Stimulated activated CD4-positive, alpha-beta T cell treated with anti-CD3 and anti-CD28 coated beads, Interleukin-12 subunit alpha, Interleukin-12 subunit beta, amount 100 ng/mL, for 48 hours (primary cell): ENCODE data around the gene PRDM2.

ENCODE experiments used
- DNase-seq, 3 donors: peaks; one replicate each; pipeline ENCODE4 v3.0.0-alpha.2; 2020; ENCODE audit warnings: low read depth in 2 of 3, low spot score in 1 of 3

PRDM2 gene

GRCh38 chr1:13786541-13786940 lies 86.6 kb downstream of the PRDM2 start:
- DNase-seq = no peak

GRCh38 chr1:13788795-13789194 lies 88.8 kb downstream of the PRDM2 start:
- no peak for DNase-seq

- DNase-seq = no peak
These were observed 90.5 kb downstream of the PRDM2 start for GRCh38 chr1:13790290-13791030.

GRCh38 chr1:13792419-13792818 lies 92.4 kb downstream of the PRDM2 start:
- no peak for DNase-seq

DNA sequence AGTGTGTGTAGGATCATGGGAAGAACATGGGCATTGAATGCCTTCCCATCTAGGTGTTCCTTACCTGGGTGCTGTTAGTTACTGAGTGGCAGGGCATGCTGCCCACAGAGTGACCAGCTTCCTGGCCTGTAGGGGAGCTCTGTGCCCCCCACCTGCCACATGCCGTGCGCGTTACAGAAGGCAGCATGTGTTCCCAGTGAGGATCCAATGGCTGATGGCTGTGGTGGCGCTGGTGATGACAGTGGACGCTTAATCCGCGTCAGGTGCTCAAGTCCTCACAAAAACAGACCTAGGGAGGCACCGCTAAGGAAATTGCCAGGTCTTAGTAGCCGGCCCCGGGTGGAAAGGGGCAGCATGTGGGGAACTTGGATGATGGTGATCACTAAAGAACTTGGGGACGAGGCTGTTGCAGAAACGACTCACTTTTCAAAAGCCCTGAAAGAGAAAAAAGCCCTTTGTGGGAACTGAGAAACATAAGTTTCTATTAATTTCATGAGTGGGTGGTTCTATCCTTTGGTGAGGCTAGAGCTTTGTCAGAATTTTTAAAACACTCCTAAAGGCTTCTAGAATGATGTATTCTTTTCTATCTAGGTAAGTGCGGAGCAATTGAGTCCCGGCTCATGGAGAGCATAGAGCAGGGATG lies 93.2 kb downstream of the PRDM2 start:
- DNase-seq = no peak

DNA sequence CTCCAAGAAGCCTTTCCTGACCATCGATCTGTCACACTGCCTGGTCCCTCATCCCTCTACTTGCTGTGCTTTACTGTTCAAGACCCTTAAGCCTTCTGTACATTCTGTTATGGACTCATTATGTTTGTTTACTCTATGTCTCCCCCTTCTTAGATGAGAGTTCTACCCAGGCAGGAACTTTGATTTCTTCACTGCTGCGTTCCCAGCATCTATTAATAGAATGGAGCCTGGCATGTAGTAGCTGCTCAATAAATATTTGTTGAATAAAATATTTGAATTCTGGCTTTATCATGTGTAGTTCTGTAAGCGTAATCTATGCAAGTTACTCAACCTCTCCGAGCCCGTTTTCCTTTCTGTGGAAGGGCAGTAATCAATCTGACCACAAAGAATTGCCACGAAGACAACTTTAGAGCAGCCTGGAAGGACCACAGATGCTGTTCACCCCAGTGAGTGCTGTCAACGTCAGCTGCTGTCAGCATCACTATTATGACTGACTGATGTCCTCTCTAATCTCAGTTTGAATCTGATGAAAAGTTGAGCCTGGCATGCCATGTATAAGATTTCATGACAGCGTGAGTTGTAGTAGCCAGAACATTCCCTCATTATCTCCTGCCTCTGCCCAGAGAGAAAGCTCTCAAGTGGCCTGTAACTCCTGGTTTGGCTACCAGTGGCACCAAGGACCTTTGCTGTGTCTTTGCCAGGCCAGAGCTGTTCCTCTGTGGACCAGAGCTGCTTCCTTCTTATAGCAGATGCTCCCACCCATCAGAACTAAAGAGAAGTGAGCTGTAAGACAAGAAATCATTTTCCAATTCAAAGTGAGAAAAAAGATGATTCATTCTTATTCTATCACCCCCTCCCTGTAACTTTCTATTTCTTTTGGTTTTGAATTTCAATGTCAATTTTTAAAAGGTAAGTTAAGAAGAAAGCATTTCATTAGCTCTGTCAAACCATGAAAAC lies 94.5 kb downstream of the PRDM2 start:
- DNase-seq = no peak

DNA sequence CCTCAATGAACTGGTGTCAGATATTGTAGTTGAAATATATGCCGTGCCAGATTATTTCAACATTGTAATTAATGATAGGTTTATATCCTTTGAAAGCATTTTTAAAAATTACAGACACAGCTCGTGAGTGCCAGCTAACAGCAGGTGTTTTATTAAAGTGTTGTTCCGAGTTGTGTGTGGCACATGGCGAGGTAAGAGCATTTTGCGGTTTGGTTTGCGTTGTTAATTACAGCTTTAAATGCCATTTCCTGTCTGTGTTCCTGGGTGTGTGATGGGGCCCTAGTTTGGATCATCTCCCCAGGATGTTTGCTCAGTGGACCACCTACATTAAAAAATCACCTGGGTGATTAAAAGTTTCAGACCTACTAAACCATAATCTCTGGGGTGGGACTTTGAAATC lies 97.4 kb downstream of the PRDM2 start:
- no peak for DNase-seq

- no peak for DNase-seq
These were observed 98.1 kb downstream of the PRDM2 start for GRCh38 chr1:13798120-13798519.

DNA sequence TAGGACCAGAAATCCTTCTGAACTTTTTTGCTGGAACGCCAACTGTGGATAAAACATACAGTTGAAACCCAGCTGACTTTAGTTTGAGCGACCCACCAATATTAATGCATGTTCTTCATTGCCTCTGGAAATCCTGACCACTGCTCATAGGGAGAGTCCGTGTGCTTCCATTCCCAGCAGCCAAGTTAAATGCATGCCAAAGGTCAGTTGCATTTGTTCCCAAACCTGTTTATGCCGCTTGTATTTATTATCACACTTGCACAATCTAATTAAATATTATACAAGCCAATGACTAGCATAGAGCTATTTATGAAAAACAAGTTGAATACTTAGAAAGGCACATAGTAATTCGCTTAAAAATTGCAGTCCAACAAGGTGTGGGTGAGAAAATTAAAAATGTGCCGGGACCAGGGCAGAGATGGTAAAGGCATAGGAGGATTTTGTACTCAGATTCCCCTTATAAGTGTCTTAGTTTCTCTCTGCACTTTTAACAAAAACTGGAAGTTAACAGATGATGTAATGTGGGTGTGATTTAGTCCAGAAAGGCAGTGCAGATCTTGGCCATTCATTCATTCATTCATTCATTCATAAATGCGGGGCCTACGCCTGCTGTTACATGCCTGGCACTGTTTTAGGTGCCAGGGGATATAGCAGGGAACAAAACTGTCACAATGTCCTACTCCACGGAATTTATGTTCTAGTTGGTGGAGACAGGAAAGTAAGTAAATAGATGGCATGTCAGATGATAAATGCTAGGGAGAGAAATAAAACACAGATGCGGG lies 99.7 kb downstream of the PRDM2 start:
- DNase-seq = no peak

DNA sequence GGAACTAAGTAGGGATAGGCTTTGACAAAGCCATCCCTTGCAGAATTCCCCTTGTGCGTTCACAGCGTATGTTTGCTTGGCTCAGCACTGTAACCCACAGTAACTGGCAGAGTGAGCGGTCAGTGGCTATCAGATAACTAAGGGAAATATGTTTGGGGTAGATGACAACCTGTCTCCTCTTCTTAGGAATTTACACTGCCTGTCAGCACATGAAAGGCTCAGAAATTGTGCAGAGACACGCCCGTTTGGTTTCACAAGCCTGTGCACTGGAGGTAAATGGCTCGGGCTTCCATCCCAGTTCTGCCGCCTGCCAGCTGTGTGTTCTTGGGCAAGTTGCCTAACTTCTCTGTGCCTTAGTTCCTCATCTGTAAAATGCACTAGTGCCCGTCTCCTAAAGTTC lies 101.2 kb downstream of the PRDM2 start:
- no peak for DNase-seq

- no peak for DNase-seq
These were observed 101.9 kb downstream of the PRDM2 start for GRCh38 chr1:13801655-13802486.

GRCh38 chr1:13802782-13803545 lies 103.0 kb downstream of the PRDM2 start:
- no peak for DNase-seq

DNA sequence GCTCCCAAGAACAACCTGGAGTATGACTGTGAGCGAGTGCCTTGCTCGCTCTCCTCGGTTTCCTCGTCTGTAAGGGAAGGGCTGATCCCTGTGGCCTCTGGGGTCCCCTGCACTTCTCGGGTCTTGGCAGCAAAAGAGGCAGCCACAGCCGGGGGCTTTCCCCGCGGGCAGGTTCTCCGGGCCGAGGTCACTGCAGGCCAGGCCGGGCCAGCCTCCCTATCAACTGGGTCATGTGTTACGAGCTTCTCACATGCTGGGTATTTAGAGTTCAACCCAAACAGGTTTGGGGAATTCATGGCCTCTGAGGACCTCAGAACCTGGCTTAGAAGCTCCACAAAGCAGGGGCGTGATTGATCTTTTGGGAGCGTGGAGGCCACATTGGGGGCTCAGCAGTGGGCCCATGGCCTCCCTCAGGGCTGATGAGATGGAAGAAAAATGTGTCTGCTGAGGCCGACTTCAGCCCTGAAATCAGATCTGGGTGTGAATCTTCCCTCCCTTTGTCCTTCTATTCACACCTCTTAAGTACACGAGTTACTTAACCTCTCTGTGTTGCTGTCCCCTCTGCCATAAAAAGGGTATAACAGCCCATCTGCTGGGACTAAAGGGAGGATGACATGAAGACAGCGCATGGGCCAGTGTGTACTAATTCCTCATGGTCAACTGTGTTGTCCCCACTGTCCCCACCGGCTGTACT lies 103.7 kb downstream of the PRDM2 start:
- no peak for DNase-seq

- DNase-seq = no peak
These were observed 104.2 kb downstream of the PRDM2 start for GRCh38 chr1:13804240-13804633.

- no peak for DNase-seq
These were observed 105.4 kb downstream of the PRDM2 start for GRCh38 chr1:13805431-13805830.

DNA sequence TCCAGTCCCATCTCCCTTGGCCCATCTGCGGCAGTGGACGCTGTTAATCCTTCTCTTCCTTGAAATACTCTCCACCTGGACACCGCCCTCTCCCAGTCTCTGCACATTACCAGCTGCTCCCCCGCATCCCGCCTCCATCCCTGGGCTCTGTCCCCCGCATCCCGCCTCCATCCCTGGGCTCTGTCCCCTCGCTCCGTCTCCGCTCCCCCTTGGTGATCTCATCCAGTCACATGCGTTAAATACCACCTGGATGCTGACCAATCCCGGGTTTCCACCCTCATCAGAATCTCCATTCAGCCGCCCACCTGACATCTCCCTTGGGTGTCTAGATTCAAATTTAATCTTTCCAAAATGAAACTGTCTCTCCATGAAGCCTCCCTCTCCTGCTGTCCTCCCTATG lies 106.1 kb downstream of the PRDM2 start:
- no peak for DNase-seq

GRCh38 chr1:13807209-13807608 lies 107.2 kb downstream of the PRDM2 start:
- DNase-seq = no peak

- no peak for DNase-seq
These were observed 108.7 kb downstream of the PRDM2 start for GRCh38 chr1:13808729-13809131.
